ENCODE results near the gene BMAL1.

The BMAL1 gene

GRCh38 chr11:13349581-13349980, 72.0 kb downstream of the BMAL1 start:
- Mint-ChIP-seq H3K4me3 (no peak overlapping the region), H3K9me3 (no peaks in the 10 kb centered on the region), H3K27ac (no peak overlapping the region), H3K4me1 (peaks cover 28% of the 10 kb centered on the region), H3K27me3 (no peaks in the 10 kb centered on the region)
- ATAC-seq, result no peak
- DNase-seq, result no peak

GRCh38 chr11:13352711-13353110, 75.1 kb downstream of the BMAL1 start:
- H3K27ac Mint-ChIP-seq, result no peak overlapping the region
- no peaks in the 10 kb centered on the region for H3K27me3 Mint-ChIP-seq
- H3K9me3 Mint-ChIP-seq, result no peaks in the 10 kb centered on the region
- ATAC-seq (no peak), DNase-seq (no peak)
- H3K4me3 Mint-ChIP-seq, result no peak overlapping the region
- peaks cover 11% of the 10 kb centered on the region for H3K4me1 Mint-ChIP-seq

GRCh38 chr11:13354335-13354734, 76.7 kb downstream of the BMAL1 start:
- no peak overlapping the region for H3K4me3 Mint-ChIP-seq

DNA sequence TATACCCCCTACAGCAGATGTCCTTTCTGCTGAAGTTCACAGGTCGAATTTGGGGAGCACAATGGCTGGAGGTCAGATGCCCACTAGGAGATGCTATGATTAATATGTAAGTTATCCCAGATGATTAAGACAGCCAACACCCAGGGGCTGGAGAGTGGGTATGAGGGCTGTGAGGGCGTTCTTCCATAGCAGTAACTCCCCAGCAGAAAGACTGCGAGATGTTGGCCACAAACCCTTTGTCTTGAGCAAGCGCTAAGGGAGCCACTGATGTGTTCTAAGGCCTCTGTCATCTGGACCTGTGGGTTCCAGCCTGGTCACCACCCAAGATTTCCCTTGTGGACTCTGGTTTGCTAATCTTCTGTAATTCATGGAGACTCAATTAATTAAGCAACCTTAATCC, 77.6 kb downstream of the BMAL1 start:
- no peak for ATAC-seq
- Mint-ChIP-seq H3K4me1 (no peaks in the 10 kb centered on the region), H3K4me3 (no peak overlapping the region), H3K27me3 (no peaks in the 10 kb centered on the region), H3K9me3 (no peaks in the 10 kb centered on the region), H3K27ac (peak overlapping the region in 1 of 2 donors; percentile 24)
- no peak for DNase-seq

More at GRCh38 chr11:13354335-13354734, 76.7 kb downstream of the BMAL1 start:
- no peak for DNase-seq
- no peaks in the 10 kb centered on the region for H3K9me3 Mint-ChIP-seq
- peak overlapping the region in 1 of 2 donors; percentile 36 for H3K27ac Mint-ChIP-seq
- H3K27me3 Mint-ChIP-seq, result no peaks in the 10 kb centered on the region
- no peaks in the 10 kb centered on the region for H3K4me1 Mint-ChIP-seq
- no peak for ATAC-seq

GRCh38 chr11:13357232-13357631, 79.6 kb downstream of the BMAL1 start:
- H3K4me1 Mint-ChIP-seq, result no peaks in the 10 kb centered on the region
- ATAC-seq (no peak), DNase-seq (no peak)
- peak overlapping the region in 1 of 2 donors; percentile 80 for H3K27ac Mint-ChIP-seq
- no peaks in the 10 kb centered on the region for H3K9me3 Mint-ChIP-seq
- H3K4me3 Mint-ChIP-seq, result no peak overlapping the region
- no peaks in the 10 kb centered on the region for H3K27me3 Mint-ChIP-seq

- Mint-ChIP-seq H3K27me3 (no peaks in the 10 kb centered on the region), H3K9me3 (no peaks in the 10 kb centered on the region), H3K4me3 (no peak overlapping the region), H3K4me1 (no peaks in the 10 kb centered on the region), H3K27ac (no peak overlapping the region)
- ATAC-seq (no peak), DNase-seq (no peak)
Measured at GRCh38 chr11:13358596-13359270, 81.1 kb downstream of the BMAL1 start.

DNA sequence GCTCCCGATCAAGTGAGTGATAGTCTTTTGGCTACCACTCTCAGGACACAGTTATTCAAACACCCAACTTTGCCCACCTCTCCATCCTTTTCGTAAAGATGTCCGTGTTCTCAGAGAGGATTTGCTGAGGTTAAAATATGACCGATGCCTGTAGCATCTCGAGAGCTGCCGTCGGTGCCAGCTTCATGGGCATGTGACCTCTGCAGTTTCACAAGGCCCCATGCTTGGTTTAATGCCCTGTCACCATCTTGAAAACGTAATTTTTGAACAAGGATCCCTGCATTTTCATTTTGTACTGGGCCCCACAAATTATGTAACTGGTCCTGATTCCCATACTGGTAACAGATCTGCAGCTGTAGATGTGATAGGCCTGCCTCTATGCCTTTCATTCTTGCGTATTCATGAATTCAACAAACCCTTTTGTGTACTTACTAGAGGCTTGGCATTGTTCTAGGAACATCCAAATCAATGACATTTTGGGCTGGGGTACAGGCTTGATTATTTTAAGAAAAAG, 85.1 kb downstream of the BMAL1 start:
- H3K27ac Mint-ChIP-seq, result no peak overlapping the region
- no peak for DNase-seq
- no peaks in the 10 kb centered on the region for H3K27me3 Mint-ChIP-seq
- no peaks in the 10 kb centered on the region for H3K4me1 Mint-ChIP-seq
- ATAC-seq, result no peak
- no peaks in the 10 kb centered on the region for H3K9me3 Mint-ChIP-seq
- no peak overlapping the region for H3K4me3 Mint-ChIP-seq

DNA sequence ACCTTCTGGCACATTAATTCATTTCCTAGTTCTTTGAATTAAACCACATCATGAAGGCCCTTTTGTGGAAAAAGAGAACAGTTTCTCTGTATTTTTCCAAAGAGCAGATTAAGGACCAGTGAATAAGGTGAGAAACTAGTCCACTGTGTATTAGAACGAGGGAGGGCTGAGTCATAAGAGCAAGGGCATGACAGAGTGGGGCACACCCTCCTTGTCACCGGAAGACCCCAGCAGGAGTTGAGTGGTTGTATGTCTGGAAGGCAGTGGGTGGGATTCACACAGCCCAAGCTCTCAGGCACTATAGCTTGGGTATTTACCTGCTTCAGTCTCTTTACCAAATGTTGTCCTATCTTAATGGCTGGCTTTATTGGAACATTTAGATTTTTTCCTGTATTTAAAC, 86.8 kb downstream of the BMAL1 start:
- H3K27me3 Mint-ChIP-seq, result no peaks in the 10 kb centered on the region
- ATAC-seq, result no peak
- no peak overlapping the region for H3K27ac Mint-ChIP-seq
- DNase-seq, result no peak
- H3K4me1 Mint-ChIP-seq, result no peaks in the 10 kb centered on the region
- no peak overlapping the region for H3K4me3 Mint-ChIP-seq
- no peaks in the 10 kb centered on the region for H3K9me3 Mint-ChIP-seq

DNA sequence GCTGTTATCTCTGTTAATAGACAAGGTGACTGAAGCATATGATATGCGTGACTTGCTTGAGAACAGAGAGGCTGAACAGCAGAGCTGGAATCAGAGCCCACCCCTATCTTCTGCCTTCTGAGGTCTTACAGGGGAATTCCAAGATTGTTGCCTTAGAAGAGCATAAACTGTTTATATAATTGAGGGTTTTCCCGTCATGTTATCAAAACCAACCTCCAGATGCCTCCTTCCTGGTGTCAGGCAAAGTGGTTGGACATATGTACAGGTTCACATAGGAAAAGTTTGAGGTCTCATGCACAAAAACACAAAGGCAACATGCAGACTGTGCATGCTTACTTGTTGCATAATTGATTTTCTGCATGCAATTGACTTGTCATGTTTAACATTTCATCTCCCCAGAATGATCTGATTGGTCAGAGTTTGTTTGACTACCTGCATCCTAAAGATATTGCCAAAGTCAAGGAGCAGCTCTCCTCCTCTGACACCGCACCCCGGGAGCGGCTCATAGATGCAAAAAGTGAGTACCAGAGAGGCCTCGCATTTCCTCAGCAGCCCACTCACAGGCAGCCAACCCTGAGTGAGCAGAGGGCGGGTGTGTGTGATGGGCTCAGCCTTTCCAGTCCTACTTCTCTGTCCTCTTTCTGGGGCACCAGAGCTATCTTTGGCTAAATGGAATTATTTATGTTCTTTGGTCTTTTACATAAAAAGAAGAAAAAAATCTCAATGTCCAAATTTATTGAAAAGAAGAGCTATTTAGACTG, 88.9 kb downstream of the BMAL1 start:
- no peak for DNase-seq
- H3K4me3 Mint-ChIP-seq, result no peak overlapping the region
- no peak overlapping the region for H3K27ac Mint-ChIP-seq
- H3K4me1 Mint-ChIP-seq, result no peaks in the 10 kb centered on the region
- no peaks in the 10 kb centered on the region for H3K27me3 Mint-ChIP-seq
- no peaks in the 10 kb centered on the region for H3K9me3 Mint-ChIP-seq
- ATAC-seq, result no peak

DNA sequence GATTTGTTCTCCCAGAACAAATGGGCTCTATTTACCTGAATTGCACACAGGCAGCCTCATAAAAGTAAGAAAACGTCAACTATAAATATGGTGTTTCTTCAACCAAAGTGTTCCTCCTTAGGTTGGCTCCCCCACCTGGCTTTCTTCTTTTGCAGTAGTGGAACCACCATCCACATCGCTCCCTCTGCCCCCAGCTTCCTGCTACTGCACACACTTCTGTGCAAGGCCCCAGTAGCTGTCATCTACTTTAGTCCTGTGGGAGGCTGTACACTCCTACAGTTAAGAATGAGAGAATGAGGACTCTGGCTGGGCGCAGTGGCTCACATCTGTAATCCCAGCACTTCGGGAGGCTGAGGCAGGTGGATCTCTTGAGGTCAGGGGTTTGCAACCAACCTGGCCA, 89.5 kb downstream of the BMAL1 start:
- ATAC-seq (no peak), DNase-seq (no peak)
- Mint-ChIP-seq H3K9me3 (no peaks in the 10 kb centered on the region), H3K4me1 (no peaks in the 10 kb centered on the region), H3K27me3 (no peaks in the 10 kb centered on the region), H3K27ac (no peak overlapping the region), H3K4me3 (no peak overlapping the region)

DNA sequence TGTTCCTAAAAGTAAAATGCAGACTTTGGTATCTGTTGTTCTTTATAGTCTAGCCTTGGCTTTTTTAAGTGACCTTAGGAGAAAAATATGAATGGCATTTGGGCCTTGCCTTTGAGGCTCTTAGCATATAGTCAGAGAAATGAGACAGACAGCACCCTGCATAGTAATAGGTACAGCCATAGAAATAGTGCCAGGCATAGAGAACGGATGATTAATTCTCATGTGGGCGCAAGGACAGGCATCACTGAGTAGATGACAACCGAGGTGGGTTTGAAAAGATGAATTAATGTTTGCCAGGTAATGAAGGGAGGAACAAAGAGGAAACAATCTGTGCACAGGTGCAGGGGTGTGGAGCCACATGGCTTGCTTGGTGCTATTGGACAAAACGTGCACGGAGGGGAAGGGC, 90.5 kb downstream of the BMAL1 start:
- Mint-ChIP-seq H3K9me3 (no peaks in the 10 kb centered on the region), H3K4me1 (no peaks in the 10 kb centered on the region), H3K4me3 (no peak overlapping the region), H3K27me3 (no peaks in the 10 kb centered on the region), H3K27ac (no peak overlapping the region)
- ATAC-seq (no peak), DNase-seq (no peak)

GRCh38 chr11:13373216-13373615, 95.6 kb downstream of the BMAL1 start:
- H3K27ac Mint-ChIP-seq, result no peak overlapping the region
- H3K9me3 Mint-ChIP-seq, result no peaks in the 10 kb centered on the region
- no peak for DNase-seq
- no peak overlapping the region for H3K4me3 Mint-ChIP-seq
- no peaks in the 10 kb centered on the region for H3K27me3 Mint-ChIP-seq
- no peak for ATAC-seq
- H3K4me1 Mint-ChIP-seq, result no peaks in the 10 kb centered on the region

- Mint-ChIP-seq H3K27me3 (no peaks in the 10 kb centered on the region), H3K9me3 (no peaks in the 10 kb centered on the region), H3K4me3 (no peak overlapping the region), H3K4me1 (no peaks in the 10 kb centered on the region), H3K27ac (peak overlapping the region in 1 of 2 donors; percentile 51)
- peak; percentile 26 for ATAC-seq
- no peak for DNase-seq
Measured at GRCh38 chr11:13375798-13376197, 98.2 kb downstream of the BMAL1 start.

- DNase-seq (no peak), ATAC-seq (no peak)
- no peaks in the 10 kb centered on the region for H3K27me3 Mint-ChIP-seq
- H3K4me3 Mint-ChIP-seq, result no peak overlapping the region
- peak overlapping the region in 1 of 2 donors; percentile 51 for H3K27ac Mint-ChIP-seq
- no peaks in the 10 kb centered on the region for H3K9me3 Mint-ChIP-seq
- H3K4me1 Mint-ChIP-seq, result no peaks in the 10 kb centered on the region
Measured at GRCh38 chr11:13376402-13376801, 98.8 kb downstream of the BMAL1 start.

- Mint-ChIP-seq H3K9me3 (no peaks in the 10 kb centered on the region), H3K27ac (peak overlapping the region; percentile 51 to 77), H3K27me3 (no peaks in the 10 kb centered on the region), H3K4me3 (no peak overlapping the region), H3K4me1 (no peaks in the 10 kb centered on the region)
- ATAC-seq (no peak), DNase-seq (no peak)
Measured at GRCh38 chr11:13376838-13377237, 99.2 kb downstream of the BMAL1 start.

- Mint-ChIP-seq H3K4me1 (no peaks in the 10 kb centered on the region), H3K27me3 (no peaks in the 10 kb centered on the region), H3K4me3 (no peak overlapping the region), H3K27ac (no peak overlapping the region), H3K9me3 (no peaks in the 10 kb centered on the region)
- DNase-seq, result no peak
- no peak for ATAC-seq
Measured at GRCh38 chr11:13378316-13378715, 100.7 kb downstream of the BMAL1 start.

Measured in stimulated activated naive CD8-positive, alpha-beta T cell treated with anti-CD3 and anti-CD28 coated beads, Interleukin-15, amount 100 ng/mL, for 72 hours (primary cell).